Mononuclear cell (primary cell): Measurements from ENCODE around the gene VEGFA. TPM values are rescaled to one million over a fixed set of nuclear protein-coding genes. Genes with fewer than 3 reads are reported as not detected.

Experiments
- H3K27me3 ChIP-seq: 2 replicates; pipeline ENCODE4 v1.6.0; 2011; ENCODE audit warnings: low read length, control low read depth; ENCODE audit not compliant: insufficient read depth
- H3K4me1 ChIP-seq: 2 replicates; pipeline ENCODE4 v1.5.1; 2011; ENCODE audit warnings: mild to moderate bottlenecking, low read length, control low read depth; ENCODE audit not compliant: insufficient read depth
- H3K4me3 ChIP-seq: 2 replicates; pipeline ENCODE4 v1.5.1; 2011; ENCODE audit warnings: mild to moderate bottlenecking, low read length, moderate library complexity
- H3K9me3 ChIP-seq: 2 replicates; pipeline ENCODE4 v1.5.1; 2011; ENCODE audit warnings: low read depth, mild to moderate bottlenecking, control low read depth, low read length
- total RNA-seq: library from RNA; depleted of rRNA; stranded (reverse); fragments of >200 nt; gene quantifications from one replicate; pipeline ENCODE4 v1.2.3, GENCODE V29; 2012

VEGFA gene
- total RNA-seq, 1 donor = 78.8 TPM

- H3K4me3 ChIP-seq = no peak overlapping the region
- no peaks in the 10 kb centered on the region for H3K9me3 ChIP-seq
- H3K27me3 ChIP-seq = no peaks in the 10 kb centered on the region
- H3K4me1 ChIP-seq = no peaks in the 10 kb centered on the region
Observed at GRCh38 chr6:43744491-43744890, 25.5 kb upstream of the VEGFA start.

- no peaks in the 10 kb centered on the region for H3K9me3 ChIP-seq
- no peaks in the 10 kb centered on the region for H3K27me3 ChIP-seq
- no peaks in the 10 kb centered on the region for H3K4me1 ChIP-seq
- no peak overlapping the region for H3K4me3 ChIP-seq
Observed at GRCh38 chr6:43744931-43745727, 24.9 kb upstream of the VEGFA start.

GRCh38 chr6:43746071-43746470 is 23.9 kb upstream of the VEGFA start:
- Histone ChIP-seq H3K27me3 (no peaks in the 10 kb centered on the region), H3K4me1 (no peaks in the 10 kb centered on the region), H3K9me3 (no peaks in the 10 kb centered on the region), H3K4me3 (no peak overlapping the region)

- H3K9me3 ChIP-seq = no peaks in the 10 kb centered on the region
- H3K4me3 ChIP-seq = no peak overlapping the region
- no peaks in the 10 kb centered on the region for H3K27me3 ChIP-seq
- H3K4me1 ChIP-seq = no peaks in the 10 kb centered on the region
Observed at GRCh38 chr6:43746613-43747102, 23.4 kb upstream of the VEGFA start.

GRCh38 chr6:43747784-43748183 is 22.2 kb upstream of the VEGFA start:
- Histone ChIP-seq H3K4me1 (no peaks in the 10 kb centered on the region), H3K9me3 (no peaks in the 10 kb centered on the region), H3K4me3 (no peak overlapping the region), H3K27me3 (no peaks in the 10 kb centered on the region)

GRCh38 chr6:43748765-43749164 is 21.2 kb upstream of the VEGFA start:
- H3K9me3 ChIP-seq = no peaks in the 10 kb centered on the region
- H3K27me3 ChIP-seq = no peaks in the 10 kb centered on the region
- no peaks in the 10 kb centered on the region for H3K4me1 ChIP-seq
- no peak overlapping the region for H3K4me3 ChIP-seq

- no peak overlapping the region for H3K4me3 ChIP-seq
- no peaks in the 10 kb centered on the region for H3K9me3 ChIP-seq
- no peaks in the 10 kb centered on the region for H3K4me1 ChIP-seq
- no peaks in the 10 kb centered on the region for H3K27me3 ChIP-seq
Observed at GRCh38 chr6:43749461-43749860, 20.6 kb upstream of the VEGFA start.

GRCh38 chr6:43750622-43751021 is 19.4 kb upstream of the VEGFA start:
- no peaks in the 10 kb centered on the region for H3K4me1 ChIP-seq
- H3K4me3 ChIP-seq = no peak overlapping the region
- no peaks in the 10 kb centered on the region for H3K27me3 ChIP-seq
- H3K9me3 ChIP-seq = no peaks in the 10 kb centered on the region

- H3K9me3 ChIP-seq = no peaks in the 10 kb centered on the region
- no peak overlapping the region for H3K4me3 ChIP-seq
- no peaks in the 10 kb centered on the region for H3K4me1 ChIP-seq
- no peaks in the 10 kb centered on the region for H3K27me3 ChIP-seq
Observed at GRCh38 chr6:43753570-43754183, 16.3 kb upstream of the VEGFA start.

- Histone ChIP-seq H3K9me3 (no peaks in the 10 kb centered on the region), H3K27me3 (no peaks in the 10 kb centered on the region), H3K4me1 (peaks cover 3% of the 10 kb centered on the region), H3K4me3 (no peak overlapping the region)
Observed at GRCh38 chr6:43757966-43758616, 11.9 kb upstream of the VEGFA start.

GRCh38 chr6:43758617-43759050 is 11.4 kb upstream of the VEGFA start:
- H3K4me1 ChIP-seq = peaks cover 8% of the 10 kb centered on the region
- H3K27me3 ChIP-seq = no peaks in the 10 kb centered on the region
- no peak overlapping the region for H3K4me3 ChIP-seq
- no peaks in the 10 kb centered on the region for H3K9me3 ChIP-seq

- Histone ChIP-seq H3K9me3 (no peaks in the 10 kb centered on the region), H3K4me1 (peaks cover 13% of the 10 kb centered on the region), H3K27me3 (no peaks in the 10 kb centered on the region), H3K4me3 (no peak overlapping the region)
Observed at GRCh38 chr6:43759136-43759906, 10.7 kb upstream of the VEGFA start.

GRCh38 chr6:43759907-43760206 is 10.2 kb upstream of the VEGFA start:
- Histone ChIP-seq H3K4me3 (no peak overlapping the region), H3K4me1 (peaks cover 13% of the 10 kb centered on the region), H3K9me3 (no peaks in the 10 kb centered on the region), H3K27me3 (no peaks in the 10 kb centered on the region)

- H3K4me3 ChIP-seq = no peak overlapping the region
- H3K9me3 ChIP-seq = no peaks in the 10 kb centered on the region
- H3K27me3 ChIP-seq = no peaks in the 10 kb centered on the region
- peaks cover 13% of the 10 kb centered on the region for H3K4me1 ChIP-seq
Observed at GRCh38 chr6:43760210-43761168, 9.5 kb upstream of the VEGFA start.
